ENCODE measurements around the gene SASH1. TPM values are rescaled to one million over a fixed set of nuclear protein-coding genes. Genes with fewer than 3 reads are reported as not detected.

SASH1 gene
- total RNA-seq, 1 donor from 2014 or later: 15.5 TPM

GRCh38 chr6:148343047-148343782, 577 bp downstream of the SASH1 start:
- Histone ChIP-seq H4K20me1 (ENCODE audit: insufficient read depth, low read length) (no peaks in the 10 kb centered on the region), H3K9ac (ENCODE audit: low read length) (peak overlapping the region; percentile 96), H3K27me3 (ENCODE audit: insufficient read depth, low read length) (no peaks in the 10 kb centered on the region), H3K4me2 (ENCODE audit: low read length) (peak overlapping the region; percentile 99), H3K9me3 (ENCODE audit: insufficient read depth, low read depth, low read length) (no peaks in the 10 kb centered on the region), H3K79me2 (ENCODE audit: insufficient read depth, low read length) (peaks cover 7% of the 10 kb centered on the region), H3K36me3 (ENCODE audit: insufficient read depth, low read length) (no peaks in the 10 kb centered on the region), H3K27ac (ENCODE audit: low read depth, low read length) (peak overlapping the region; percentile 88), H2AFZ (ENCODE audit: low read depth, low read length) (peak overlapping the region; percentile 67), H3K4me1 (ENCODE audit: insufficient read depth, low read length) (peaks cover 10% of the 10 kb centered on the region), H3K4me3 (ENCODE audit: insufficient read depth, low read depth, low read length) (peak overlapping the region; percentile 72)
- H3K4me3 Mint-ChIP-seq (ENCODE audit: unreplicated experiment): peak overlapping the region; percentile 90
- no peaks in the 10 kb centered on the region for H3K27me3 Mint-ChIP-seq (ENCODE audit: low read depth, unreplicated experiment)
- H3K4me1 Mint-ChIP-seq (ENCODE audit: low read depth, unreplicated experiment): peaks cover 19% of the 10 kb centered on the region
- DNase-seq (ENCODE audit: low read depth): no peak
- FAIRE-seq: no peak
- no peak overlapping the region for H3K27ac Mint-ChIP-seq (ENCODE audit: unreplicated experiment)
- H3K36me3 Mint-ChIP-seq (ENCODE audit: low read depth, unreplicated experiment): no peaks in the 10 kb centered on the region
- TF ChIP-seq EZH2 (IDR thresholded peaks at IDR 0.05; ENCODE audit: insufficient read depth, low read length) (no peak), CTCF (IDR thresholded peaks at IDR 0.05; ENCODE audit: insufficient read depth, low read depth, low read length) (no peak)
- H3K9me3 Mint-ChIP-seq (ENCODE audit: unreplicated experiment): no peaks in the 10 kb centered on the region

- FAIRE-seq: no peak
- no peaks in the 10 kb centered on the region for H3K9me3 Mint-ChIP-seq (ENCODE audit: unreplicated experiment)
- no peak overlapping the region for H3K4me3 Mint-ChIP-seq (ENCODE audit: unreplicated experiment)
Measured at GRCh38 chr6:148345176-148345575, 2.5 kb downstream of the SASH1 start.

More at GRCh38 chr6:148345176-148345575, 2.5 kb downstream of the SASH1 start:
- H3K36me3 ChIP-seq (ENCODE audit: insufficient read depth, low read length): no peaks in the 10 kb centered on the region
- no peak overlapping the region for H3K4me3 ChIP-seq (ENCODE audit: insufficient read depth, low read depth, low read length)
- peaks cover 19% of the 10 kb centered on the region for H3K4me1 Mint-ChIP-seq (ENCODE audit: low read depth, unreplicated experiment)
- DNase-seq (ENCODE audit: low read depth): no peak
- H3K36me3 Mint-ChIP-seq (ENCODE audit: low read depth, unreplicated experiment): no peaks in the 10 kb centered on the region
- no peak overlapping the region for H3K27ac Mint-ChIP-seq (ENCODE audit: unreplicated experiment)
- no peaks in the 10 kb centered on the region for H3K27me3 ChIP-seq (ENCODE audit: insufficient read depth, low read length)
- H3K9ac ChIP-seq (ENCODE audit: low read length): no peak overlapping the region
- H3K27me3 Mint-ChIP-seq (ENCODE audit: low read depth, unreplicated experiment): no peaks in the 10 kb centered on the region
- H2AFZ ChIP-seq (ENCODE audit: low read depth, low read length): no peak overlapping the region
- H4K20me1 ChIP-seq (ENCODE audit: insufficient read depth, low read length): no peaks in the 10 kb centered on the region
- H3K4me1 ChIP-seq (ENCODE audit: insufficient read depth, low read length): peaks cover 10% of the 10 kb centered on the region
- no peak overlapping the region for H3K4me2 ChIP-seq (ENCODE audit: low read length)
- H3K9me3 ChIP-seq (ENCODE audit: insufficient read depth, low read depth, low read length): no peaks in the 10 kb centered on the region
- H3K79me2 ChIP-seq (ENCODE audit: insufficient read depth, low read length): peaks cover 15% of the 10 kb centered on the region
- TF ChIP-seq CTCF (IDR thresholded peaks at IDR 0.05; ENCODE audit: insufficient read depth, low read depth, low read length) (no peak), EZH2 (IDR thresholded peaks at IDR 0.05; ENCODE audit: insufficient read depth, low read length) (no peak)
- no peak overlapping the region for H3K27ac ChIP-seq (ENCODE audit: low read depth, low read length)

All from astrocyte (in vitro differentiated cells and primary cell).